ENCODE results near the gene TAS2R46.

TAS2R46 gene

GRCh38 chr12:11031307-11031706, 30.8 kb downstream of the TAS2R46 start, which contains the start of gene TAS2R31:
Gene TAS2R31 (minus strand): TSS chr12:11031407. CDS start chr12:11031335, 72 bp downstream.
- no peak for DNase-seq

- DNase-seq: no peak
Measured at GRCh38 chr12:11026118-11026517, 36.0 kb downstream of the TAS2R46 start.

GRCh38 chr12:11023387-11023786, 38.7 kb downstream of the TAS2R46 start:
- DNase-seq: no peak

- DNase-seq: no peak
Measured at GRCh38 chr12:11022520-11022919, 39.6 kb downstream of the TAS2R46 start, which contains the start of gene TAS2R19. Gene TAS2R19 (minus strand): TSS chr12:11022620. CDS start chr12:11022571, 49 bp downstream.

- no peak for DNase-seq
Measured at GRCh38 chr12:11016937-11017336, 45.2 kb downstream of the TAS2R46 start.

- DNase-seq: no peak
Measured at GRCh38 chr12:11015775-11016430, 46.2 kb downstream of the TAS2R46 start.

GRCh38 chr12:11014234-11014633, 47.9 kb downstream of the TAS2R46 start:
- no peak for DNase-seq
